ENCODE measurements around the gene IGHMBP2.

The IGHMBP2 gene

DNA sequence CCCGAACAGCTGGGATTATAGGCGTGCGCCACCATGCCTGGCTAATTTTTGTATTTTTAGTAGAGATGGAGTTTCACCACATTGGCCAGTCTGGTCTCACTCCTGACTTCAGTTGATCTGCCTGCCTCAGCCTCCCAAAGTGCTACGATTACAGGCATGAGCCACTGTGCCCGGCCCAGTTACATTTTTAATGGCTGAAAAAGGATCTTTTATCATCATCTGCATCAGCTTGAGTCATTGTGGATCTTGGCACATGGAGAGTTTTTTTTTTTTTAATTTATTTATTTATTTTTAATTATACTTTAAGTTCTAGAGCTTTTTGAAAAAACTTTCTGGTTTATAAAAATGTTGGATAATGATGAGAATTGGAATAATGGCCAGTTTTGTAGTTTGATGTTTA, 8.6 kb downstream of the IGHMBP2 start:
- H3K9ac ChIP-seq (ENCODE audit: low read length): no peak overlapping the region
- no peak overlapping the region for H2BK12ac ChIP-seq (ENCODE audit: low read length in 2 of 2)
- H3K79me1 ChIP-seq (replicated peaks; ENCODE audit: low read length, poor library complexity, severe bottlenecking): peaks cover 17% of the 10 kb centered on the region
- H3K36me3 ChIP-seq (ENCODE audit: control insufficient read depth in 1 of 2, insufficient read depth in 2 of 2, low read depth in 1 of 2, low read length in 2 of 2): peaks cover 69 to 75% of the 10 kb centered on the region in 2 experiments
- no peak overlapping the region for H3K27ac ChIP-seq (ENCODE audit: low read length, poor library complexity, severe bottlenecking)
- H3K23ac ChIP-seq (ENCODE audit: low read length in 2 of 2): no peak overlapping the region
- H2AK5ac ChIP-seq (ENCODE audit: low read length, severe bottlenecking): no peak overlapping the region
- no peak overlapping the region for H2BK120ac ChIP-seq (ENCODE audit: low read depth, low read length)
- H3K4me3 ChIP-seq (ENCODE audit: insufficient read depth in 1 of 2, low read depth in 1 of 2, low read length in 2 of 2): no peak overlapping the region
- H3K4me1 ChIP-seq (ENCODE audit: control insufficient read depth, insufficient read depth, low read depth, low read length): peaks cover 4% of the 10 kb centered on the region
- 100% methylated on average over 4 of the region's 5 CpGs for WGBS
- H4K91ac ChIP-seq (ENCODE audit: low read length): no peak overlapping the region
- no peaks in the 10 kb centered on the region for H3K27me3 ChIP-seq (ENCODE audit: control insufficient read depth in 1 of 2, insufficient read depth in 1 of 2, low read length in 2 of 2)
- no peak for DNase-seq
- H3K4me2 ChIP-seq (ENCODE audit: low read length, poor library complexity, severe bottlenecking): no peak overlapping the region
- no peak overlapping the region for H2AFZ ChIP-seq (ENCODE audit: low read depth, low read length)
- no peak overlapping the region for H3K14ac ChIP-seq (ENCODE audit: low read length in 2 of 2)
- H3K9me3 ChIP-seq (ENCODE audit: control insufficient read depth, low read length): no peaks in the 10 kb centered on the region
- H3K18ac ChIP-seq (ENCODE audit: low read depth in 1 of 2, low read length in 2 of 2): no peak overlapping the region
- no peak overlapping the region for H3K4ac ChIP-seq (ENCODE audit: low read depth in 1 of 2, low read length in 2 of 2)
- H2BK5ac ChIP-seq (ENCODE audit: low read depth, low read length, poor library complexity, severe bottlenecking): no peak overlapping the region
- no peak overlapping the region for H2BK15ac ChIP-seq (ENCODE audit: low read depth, poor library complexity, severe bottlenecking)
- no peak overlapping the region for H4K8ac ChIP-seq (ENCODE audit: low read length)

- no peak overlapping the region for H3K27ac ChIP-seq (ENCODE audit: low read length, poor library complexity, severe bottlenecking)
- no peak overlapping the region for H2BK5ac ChIP-seq (ENCODE audit: low read depth, low read length, poor library complexity, severe bottlenecking)
- no peak overlapping the region for H3K9ac ChIP-seq (ENCODE audit: low read length)
- H2BK12ac ChIP-seq (ENCODE audit: low read length in 2 of 2): no peak overlapping the region
- no peak overlapping the region for H2BK15ac ChIP-seq (ENCODE audit: low read depth, poor library complexity, severe bottlenecking)
- H2AFZ ChIP-seq (ENCODE audit: low read depth, low read length): no peak overlapping the region
- no peaks in the 10 kb centered on the region for H3K27me3 ChIP-seq (ENCODE audit: control insufficient read depth in 1 of 2, insufficient read depth in 1 of 2, low read length in 2 of 2)
- no peak for DNase-seq
- no peak overlapping the region for H4K91ac ChIP-seq (ENCODE audit: low read length)
- no peak overlapping the region for H2BK120ac ChIP-seq (ENCODE audit: low read depth, low read length)
- no peak overlapping the region for H3K4me3 ChIP-seq (ENCODE audit: insufficient read depth in 1 of 2, low read depth in 1 of 2, low read length in 2 of 2)
- no peak overlapping the region for H4K8ac ChIP-seq (ENCODE audit: low read length)
- 96% methylated on average over 5 of the region's 5 CpGs for WGBS
- no peak overlapping the region for H3K4me2 ChIP-seq (ENCODE audit: low read length, poor library complexity, severe bottlenecking)
- no peak overlapping the region for H2AK5ac ChIP-seq (ENCODE audit: low read length, severe bottlenecking)
- H3K9me3 ChIP-seq (ENCODE audit: control insufficient read depth, low read length): no peaks in the 10 kb centered on the region
- H3K4ac ChIP-seq (ENCODE audit: low read depth in 1 of 2, low read length in 2 of 2): no peak overlapping the region
- peaks cover 18% of the 10 kb centered on the region for H3K79me1 ChIP-seq (replicated peaks; ENCODE audit: low read length, poor library complexity, severe bottlenecking)
- peaks cover 64 to 78% of the 10 kb centered on the region in 2 experiments for H3K36me3 ChIP-seq (ENCODE audit: control insufficient read depth in 1 of 2, insufficient read depth in 2 of 2, low read depth in 1 of 2, low read length in 2 of 2)
- H3K4me1 ChIP-seq (ENCODE audit: control insufficient read depth, insufficient read depth, low read depth, low read length): peaks cover 4% of the 10 kb centered on the region
- H3K14ac ChIP-seq (ENCODE audit: low read length in 2 of 2): no peak overlapping the region
- no peak overlapping the region for H3K23ac ChIP-seq (ENCODE audit: low read length in 2 of 2)
- H3K18ac ChIP-seq (ENCODE audit: low read depth in 1 of 2, low read length in 2 of 2): no peak overlapping the region
These were observed 9.5 kb downstream of the IGHMBP2 start for GRCh38 chr11:68913188-68913587.

DNA sequence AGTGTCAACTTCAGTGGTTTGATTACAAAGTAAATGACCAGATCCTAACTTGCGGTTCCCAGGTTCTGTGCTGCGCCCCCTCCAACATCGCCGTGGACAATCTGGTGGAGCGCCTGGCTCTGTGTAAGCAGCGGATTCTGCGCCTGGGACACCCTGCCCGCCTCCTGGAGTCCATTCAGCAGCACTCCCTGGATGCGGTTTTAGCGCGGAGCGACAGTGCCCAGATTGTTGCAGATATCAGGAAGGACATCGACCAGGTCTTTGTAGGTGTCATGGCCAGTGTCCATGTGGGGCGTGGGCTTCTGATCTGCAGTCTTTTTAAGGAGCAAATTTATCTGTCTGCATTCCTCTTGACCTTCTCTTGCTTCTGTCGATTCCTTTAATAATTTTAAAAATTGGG, 11.1 kb downstream of the IGHMBP2 start:
- Histone ChIP-seq H2BK12ac (ENCODE audit: low read length in 2 of 2) (no peak overlapping the region), H2BK15ac (ENCODE audit: low read depth, poor library complexity, severe bottlenecking) (no peak overlapping the region), H3K27ac (ENCODE audit: low read length, poor library complexity, severe bottlenecking) (no peak overlapping the region), H3K14ac (ENCODE audit: low read length in 2 of 2) (no peak overlapping the region), H3K9me3 (ENCODE audit: control insufficient read depth, low read length) (no peaks in the 10 kb centered on the region), H3K36me3 (ENCODE audit: control insufficient read depth in 1 of 2, insufficient read depth in 2 of 2, low read depth in 1 of 2, low read length in 2 of 2) (peaks cover 63 to 82% of the 10 kb centered on the region in 2 experiments), H2AFZ (ENCODE audit: low read depth, low read length) (no peak overlapping the region), H4K91ac (ENCODE audit: low read length) (no peak overlapping the region), H3K4ac (ENCODE audit: low read depth in 1 of 2, low read length in 2 of 2) (no peak overlapping the region), H3K4me2 (ENCODE audit: low read length, poor library complexity, severe bottlenecking) (no peak overlapping the region), H3K23ac (ENCODE audit: low read length in 2 of 2) (no peak overlapping the region), H4K8ac (ENCODE audit: low read length) (no peak overlapping the region), H3K27me3 (ENCODE audit: control insufficient read depth in 1 of 2, insufficient read depth in 1 of 2, low read length in 2 of 2) (no peaks in the 10 kb centered on the region), H3K4me3 (ENCODE audit: insufficient read depth in 1 of 2, low read depth in 1 of 2, low read length in 2 of 2) (no peak overlapping the region), H3K79me1 (replicated peaks; ENCODE audit: low read length, poor library complexity, severe bottlenecking) (peaks cover 16% of the 10 kb centered on the region), H3K18ac (ENCODE audit: low read depth in 1 of 2, low read length in 2 of 2) (no peak overlapping the region), H2BK5ac (ENCODE audit: low read depth, low read length, poor library complexity, severe bottlenecking) (no peak overlapping the region), H2AK5ac (ENCODE audit: low read length, severe bottlenecking) (no peak overlapping the region), H3K4me1 (ENCODE audit: control insufficient read depth, insufficient read depth, low read depth, low read length) (peaks cover 4% of the 10 kb centered on the region), H3K9ac (ENCODE audit: low read length) (no peak overlapping the region), H2BK120ac (ENCODE audit: low read depth, low read length) (no peak overlapping the region)
- 96% methylated on average over 13 of the region's 15 CpGs for WGBS
- DNase-seq: no peak

DNA sequence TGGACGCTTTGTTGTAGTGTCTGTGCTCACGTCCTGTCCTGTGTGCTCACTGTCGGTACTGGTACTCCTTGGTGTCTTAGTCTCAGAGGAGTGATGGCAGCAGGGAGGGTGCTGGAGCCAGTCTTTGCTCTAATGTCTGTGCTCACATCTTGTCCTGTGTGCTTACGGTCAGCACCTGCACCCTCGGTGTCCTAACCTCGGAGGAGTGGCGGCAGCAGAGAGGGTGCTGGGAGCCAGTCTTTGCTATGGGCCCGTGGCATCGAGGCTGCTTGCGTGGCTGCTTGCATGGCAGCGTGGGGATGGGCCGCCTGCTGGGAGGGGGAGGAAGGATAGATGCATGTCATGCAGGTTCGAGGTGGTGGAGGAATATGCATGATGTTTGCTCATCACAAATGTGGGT, 12.7 kb downstream of the IGHMBP2 start:
- Histone ChIP-seq H3K36me3 (ENCODE audit: control insufficient read depth in 1 of 2, insufficient read depth in 2 of 2, low read depth in 1 of 2, low read length in 2 of 2) (peaks cover 57 to 81% of the 10 kb centered on the region in 2 experiments), H3K9ac (ENCODE audit: low read length) (no peak overlapping the region), H3K14ac (ENCODE audit: low read length in 2 of 2) (no peak overlapping the region), H3K4ac (ENCODE audit: low read depth in 1 of 2, low read length in 2 of 2) (no peak overlapping the region), H3K18ac (ENCODE audit: low read depth in 1 of 2, low read length in 2 of 2) (no peak overlapping the region), H3K9me3 (ENCODE audit: control insufficient read depth, low read length) (no peaks in the 10 kb centered on the region), H3K27me3 (ENCODE audit: control insufficient read depth in 1 of 2, insufficient read depth in 1 of 2, low read length in 2 of 2) (no peaks in the 10 kb centered on the region), H2BK120ac (ENCODE audit: low read depth, low read length) (no peak overlapping the region), H2BK12ac (ENCODE audit: low read length in 2 of 2) (no peak overlapping the region), H4K8ac (ENCODE audit: low read length) (no peak overlapping the region), H4K91ac (ENCODE audit: low read length) (no peak overlapping the region), H3K79me1 (replicated peaks; ENCODE audit: low read length, poor library complexity, severe bottlenecking) (peaks cover 16% of the 10 kb centered on the region), H2BK5ac (ENCODE audit: low read depth, low read length, poor library complexity, severe bottlenecking) (no peak overlapping the region), H3K4me3 (ENCODE audit: insufficient read depth in 1 of 2, low read depth in 1 of 2, low read length in 2 of 2) (no peak overlapping the region), H2AK5ac (ENCODE audit: low read length, severe bottlenecking) (no peak overlapping the region), H3K23ac (ENCODE audit: low read length in 2 of 2) (no peak overlapping the region), H2AFZ (ENCODE audit: low read depth, low read length) (no peak overlapping the region), H2BK15ac (ENCODE audit: low read depth, poor library complexity, severe bottlenecking) (no peak overlapping the region), H3K4me2 (ENCODE audit: low read length, poor library complexity, severe bottlenecking) (no peak overlapping the region), H3K4me1 (ENCODE audit: control insufficient read depth, insufficient read depth, low read depth, low read length) (peaks cover under 1% of the 10 kb centered on the region), H3K27ac (ENCODE audit: low read length, poor library complexity, severe bottlenecking) (no peak overlapping the region)
- DNase-seq: no peak
- WGBS: 82% methylated on average over 12 of the region's 13 CpGs
